ENCODE measurements around the gene KCNC4. TPM values are rescaled to one million over a fixed set of nuclear protein-coding genes. Genes with fewer than 3 reads are reported as not detected.

The KCNC4 gene
- total and polyA plus RNA-seq, 2 donors (not counting 1 experiment from before 2014, with no cell fraction given) = 0.66 to 0.76 TPM

- Histone ChIP-seq H3K9ac (ENCODE audit: insufficient read depth, low read length) (no peak overlapping the region), H3K79me2 (ENCODE audit: control insufficient read depth, insufficient read depth, low read length) (no peaks in the 10 kb centered on the region)
- peak; percentile 14 to 46 for DNase-seq (ENCODE audit: low read depth in 2 of 2)
Observed at GRCh38 chr1:110210604-110211495, 736 bp downstream of the KCNC4 start.

GRCh38 chr1:110211496-110212168 is 1.5 kb downstream of the KCNC4 start:
- DNase-seq (ENCODE audit: low read depth in 2 of 2) = peak in 1 of 2 donors; percentile 12
- no peak overlapping the region for H2AFZ ChIP-seq (ENCODE audit: low read length)
- peak overlapping the region; percentile 4 to 58 (median 34) for H3K4me3 ChIP-seq (replicated peaks in 1 of 4; ENCODE audit: control extremely low read depth in 1 of 4, insufficient read depth in 1 of 4, low read depth in 3 of 4, low read length in 4 of 4)
- peaks cover 2% of the 10 kb centered on the region for H3K4me1 ChIP-seq (ENCODE audit: control insufficient read depth, extremely low read depth, insufficient read depth, low read length)
- no peaks in the 10 kb centered on the region for H3K36me3 ChIP-seq (ENCODE audit: control insufficient read depth, insufficient read depth, low read length)
- peaks cover 32% of the 10 kb centered on the region for H3K27me3 ChIP-seq (ENCODE audit: control insufficient read depth, insufficient read depth, low read length)
- H3K4me2 ChIP-seq (ENCODE audit: extremely low read depth, insufficient read depth, low read length) = no peak overlapping the region
- TF ChIP-seq EZH2 (IDR thresholded peaks at IDR 0.05; ENCODE audit: low read length, missing control alignments) = peak; percentile 99
- no peak for TF ChIP-seq CTCF (conservative IDR thresholded peaks at IDR 0.05 in 1 of 2, IDR thresholded peaks at IDR 0.05 in 1 of 2; ENCODE audit: low read depth in 1 of 2, low read length in 2 of 2)
- H4K20me1 ChIP-seq (ENCODE audit: control insufficient read depth, extremely low read depth, insufficient read depth, low read length) = no peaks in the 10 kb centered on the region
- no peak overlapping the region for H3K9ac ChIP-seq (ENCODE audit: insufficient read depth, low read length)
- no peak overlapping the region for H3K27ac ChIP-seq (ENCODE audit: insufficient read depth, low read length)
- H3K79me2 ChIP-seq (ENCODE audit: control insufficient read depth, insufficient read depth, low read length) = no peaks in the 10 kb centered on the region
- H3K9me3 ChIP-seq (ENCODE audit: control insufficient read depth, insufficient read depth, low read depth, low read length) = no peaks in the 10 kb centered on the region

More at GRCh38 chr1:110210604-110211495, 736 bp downstream of the KCNC4 start:
- Histone ChIP-seq H3K27ac (ENCODE audit: insufficient read depth, low read length) (no peak overlapping the region), H3K4me2 (ENCODE audit: extremely low read depth, insufficient read depth, low read length) (peak overlapping the region; percentile 66), H3K4me1 (ENCODE audit: control insufficient read depth, extremely low read depth, insufficient read depth, low read length) (peaks cover 2% of the 10 kb centered on the region), H4K20me1 (ENCODE audit: control insufficient read depth, extremely low read depth, insufficient read depth, low read length) (no peaks in the 10 kb centered on the region), H3K4me3 (replicated peaks in 1 of 4; ENCODE audit: control extremely low read depth in 1 of 4, insufficient read depth in 1 of 4, low read depth in 3 of 4, low read length in 4 of 4) (peak overlapping the region; percentile 31 to 58 (median 38)), H3K27me3 (ENCODE audit: control insufficient read depth, insufficient read depth, low read length) (peaks cover 29% of the 10 kb centered on the region), H2AFZ (ENCODE audit: low read length) (no peak overlapping the region), H3K9me3 (ENCODE audit: control insufficient read depth, insufficient read depth, low read depth, low read length) (no peaks in the 10 kb centered on the region), H3K36me3 (ENCODE audit: control insufficient read depth, insufficient read depth, low read length) (no peaks in the 10 kb centered on the region)
- TF ChIP-seq EZH2 (IDR thresholded peaks at IDR 0.05; ENCODE audit: low read length, missing control alignments) = no peak
- no peak for TF ChIP-seq CTCF (conservative IDR thresholded peaks at IDR 0.05 in 1 of 2, IDR thresholded peaks at IDR 0.05 in 1 of 2; ENCODE audit: low read depth in 1 of 2, low read length in 2 of 2)
